K562 (cell line): ENCODE results near the gene KCNJ14. TPM values are rescaled to one million over a fixed set of nuclear protein-coding genes. Genes with fewer than 3 reads are reported as not detected.

Experiments
- CEBPZ ChIP-seq: fragments of 150-350 bp; IDR thresholded peaks from 2 replicates; pipeline ENCODE4 v1.6.1; 2014; ENCODE audit warnings: low read depth, mild to moderate bottlenecking, low read length, borderline replicate concordance
- CHD2 ChIP-seq: IDR thresholded peaks from 2 replicates; pipeline ENCODE4 v1.6.1; 2011; ENCODE audit warnings: low read depth, low read length
- CREB1 ChIP-seq, 2 experiments: sonication (generic) in 1 of 2; formaldehyde crosslinking in 1 of 2; IDR thresholded peaks; 2 replicates each; pipeline versions ENCODE4 v1.6.1 to v1.8.0; 2012 to 2022; ENCODE audit warnings: inconsistent platforms in 1 of 2, mild to moderate bottlenecking in 1 of 2, missing genetic modification reagents in 1 of 2, moderate library complexity in 1 of 2
- FOXJ2 ChIP-seq: fragments of 200-800 bp; sonication (Bioruptor generic); IDR thresholded peaks from 2 replicates; pipeline ENCODE4 v1.6.1; 2016; ENCODE audit warnings: missing genetic modification characterization, missing compliant biosample characterization
- FOXK2 ChIP-seq, 2 experiments: fragments of 450-650 bp; IDR thresholded peaks in 1 of 2; conservative IDR thresholded peaks in 1 of 2; 2 replicates each; pipeline ENCODE4 v1.6.1; 2016; ENCODE audit warnings: low read depth in 2 of 2, mild to moderate bottlenecking in 1 of 2
- GATAD2A ChIP-seq: fragments of 450-650 bp; IDR thresholded peaks from 2 replicates; pipeline ENCODE4 v1.6.1; 2017
- LEF1 ChIP-seq: fragments of 450-650 bp; IDR thresholded peaks from 2 replicates; pipeline ENCODE4 v1.6.1; 2016; ENCODE audit warnings: mild to moderate bottlenecking
- MTA1 ChIP-seq: fragments of 450-650 bp; IDR thresholded peaks from 2 replicates; pipeline ENCODE4 v1.6.1; 2017; ENCODE audit warnings: borderline replicate concordance
- NR4A1 ChIP-seq, 2 experiments: fragments of 250-450 bp in 1 of 2; fragments of 450-650 bp in 1 of 2; sonication (Bioruptor Pico) in 1 of 2; IDR thresholded peaks; 2 replicates each; pipeline versions ENCODE4 v1.4.0 to v1.6.1; 2016 to 2020; ENCODE audit warnings: mild to moderate bottlenecking in 2 of 2, missing compliant biosample characterization in 1 of 2, missing genetic modification characterization in 1 of 2, moderate library complexity in 1 of 2
- NRF1 ChIP-seq, 2 experiments: fragments of 450-650 bp; IDR thresholded peaks in 1 of 2; conservative IDR thresholded peaks in 1 of 2; 2 replicates each; pipeline ENCODE4 v1.6.1; 2014; ENCODE audit warnings: mild to moderate bottlenecking in 2 of 2
- PRMT5 ChIP-seq: sonication (generic); formaldehyde crosslinking; IDR thresholded peaks from 2 replicates; pipeline ENCODE4 v1.5.0; 2020; ENCODE audit warnings: missing genetic modification reagents
- SIN3A ChIP-seq, 2 experiments: fragments of 150-350 bp in 1 of 2; IDR thresholded peaks; 2 replicates each; pipeline ENCODE4 v1.6.1; 2011 to 2016; ENCODE audit warnings: borderline replicate concordance in 2 of 2, low read depth in 2 of 2, low read length in 2 of 2, mild to moderate bottlenecking in 2 of 2, moderate library complexity in 2 of 2; ENCODE audit not compliant: control insufficient read depth in 1 of 2
- SP2 ChIP-seq: IDR thresholded peaks from 2 replicates; pipeline ENCODE4 v1.6.1; 2011; ENCODE audit warnings: mild to moderate bottlenecking, low read depth, low read length, moderate library complexity; ENCODE audit not compliant: poor library complexity, severe bottlenecking; ENCODE audit errors: extremely low read depth
- TFAP4 ChIP-seq: sonication (generic); formaldehyde crosslinking; IDR thresholded peaks from 2 replicates; pipeline ENCODE4 v1.8.0; 2022; ENCODE audit warnings: missing genetic modification reagents, mild to moderate bottlenecking, moderate library complexity, borderline replicate concordance
- U2AF2 ChIP-seq: fragments of 200-400 bp; formaldehyde crosslinking; optimal IDR thresholded peaks from 2 replicates; pipeline ENCODE3; 2017; ENCODE audit warnings: low read depth, mild to moderate bottlenecking, low read length
- YBX1 ChIP-seq: fragments of 450-650 bp; IDR thresholded peaks from 2 replicates; pipeline ENCODE4 v1.7.1; 2016; ENCODE audit warnings: mild to moderate bottlenecking
- ZBTB12 ChIP-seq: fragments of 250-450 bp; sonication (Bioruptor Pico); IDR thresholded peaks from 2 replicates; pipeline ENCODE4 v1.4.0; 2020
- ZNF253 ChIP-seq: fragments of 250-450 bp; sonication (Bioruptor Pico); conservative IDR thresholded peaks from 2 replicates; pipeline ENCODE4 v1.6.1; 2021; ENCODE audit warnings: mild to moderate bottlenecking
- ZNF79 ChIP-seq: fragments of 250-450 bp; sonication (Bioruptor Pico); IDR thresholded peaks from 2 replicates; pipeline ENCODE4 v1.4.0; 2020; ENCODE audit warnings: low read depth, mild to moderate bottlenecking, moderate library complexity
- polyA plus RNA-seq, 8 experiments: library from polyadenylated mRNA; depleted of rRNA in 4 of 8; stranded (reverse) in 5 of 8; unstranded in 3 of 8; fragments of >200 nt; fragmentation: Nextera tagmentation in 2 of 8; fragmentation: Illumina TruSeq in 1 of 8; extraction: Ambion mirVana in 2 of 8; extraction: Trizol in 1 of 8; gene quantifications; 2 replicates each; pipeline versions ENCODE4 v1.2.1 to v1.2.3, GENCODE V29; 2011 to 2014; ENCODE audit warnings: inconsistent platforms in 1 of 8, missing spikeins in 1 of 8
- total RNA-seq, 7 experiments: library from RNA; depleted of rRNA in 6 of 7; stranded (reverse); fragments of >200 nt in 6 of 7; fragmentation: Illumina TruSeq in 2 of 7; extraction: Trizol in 2 of 7; gene quantifications; 2 replicates each; pipeline versions ENCODE4 v1.2.1 to v1.2.3, GENCODE V29; 2011 to 2021; ENCODE audit warnings: low replicate concordance in 1 of 7
- TF ChIP-seq, protein P1 (sequence below): fragments of 450-650 bp; formaldehyde crosslinking; IDR thresholded peaks from 2 replicates; pipeline ENCODE4 v1.4.0; 2020; ENCODE audit warnings: mild to moderate bottlenecking

Gene KCNJ14
- total and polyA plus RNA-seq, 9 of the 15 experiments (the other 6 are each of a cell fraction or from before 2014, with no cell fraction given), result 0.15 to 1.6 (median 0.49) TPM

GRCh38 chr19:48468772-48469288 lies 13.5 kb downstream of the KCNJ14 start (continued):
- TF ChIP-seq NRF1 (conservative IDR thresholded peaks at IDR 0.05 in 1 of 2, IDR thresholded peaks at IDR 0.05 in 1 of 2) (peak; percentile 98), ZNF79 (CRISPR knock-in tag) (no peak), PRMT5 (CRISPR knock-in tag) (no peak), ZNF253 (no peak), NR4A1 (CRISPR knock-in tag; IDR thresholded peaks at IDR 0.05) (no peak), NR4A1 (tag; IDR thresholded peaks at IDR 0.05) (no peak), CREB1 (IDR thresholded peaks at IDR 0.05) (peak; percentile 86), CREB1 (CRISPR knock-in tag; IDR thresholded peaks at IDR 0.05) (peak; percentile 82), ZBTB12 (CRISPR knock-in tag) (peak; percentile 31; the same call in 1 of the 2 replicates), SIN3A (IDR thresholded peaks at IDR 0.05; ENCODE audit: borderline replicate concordance in 2 of 2, control insufficient read depth in 1 of 2, low read depth in 2 of 2, low read length in 2 of 2) (peak in 1 of 2 experiments; percentile 57; a peak in 1 of 4 replicates), LEF1 (no peak), CEBPZ (peak; percentile 97), FOXK2 (conservative IDR thresholded peaks at IDR 0.05 in 1 of 2, IDR thresholded peaks at IDR 0.05 in 1 of 2; ENCODE audit: low read depth in 2 of 2) (peak; percentile 98 to 99), SP2 (peak; percentile 90), FOXJ2 (tag) (peak; percentile 97), CHD2 (peak; percentile 87), TFAP4 (CRISPR knock-in tag) (no peak; the same call in 1 of the 2 replicates), MTA1 (no peak), YBX1 (no peak), GATAD2A (no peak), U2AF2 (no peak)
- TF ChIP-seq, protein P1, sequence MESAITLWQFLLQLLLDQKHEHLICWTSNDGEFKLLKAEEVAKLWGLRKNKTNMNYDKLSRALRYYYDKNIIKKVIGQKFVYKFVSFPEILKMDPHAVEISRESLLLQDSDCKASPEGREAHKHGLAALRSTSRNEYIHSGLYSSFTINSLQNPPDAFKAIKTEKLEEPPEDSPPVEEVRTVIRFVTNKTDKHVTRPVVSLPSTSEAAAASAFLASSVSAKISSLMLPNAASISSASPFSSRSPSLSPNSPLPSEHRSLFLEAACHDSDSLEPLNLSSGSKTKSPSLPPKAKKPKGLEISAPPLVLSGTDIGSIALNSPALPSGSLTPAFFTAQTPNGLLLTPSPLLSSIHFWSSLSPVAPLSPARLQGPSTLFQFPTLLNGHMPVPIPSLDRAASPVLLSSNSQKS (CRISPR knock-in tag), result no peak
